ENCODE measurements around the gene MCRS1. TPM values are rescaled to one million over a fixed set of nuclear protein-coding genes. Genes with fewer than 3 reads are reported as not detected.
"Not testable (repeated sequence)": the region's sequence is repeated elsewhere in the genome, so short reads cannot be mapped to it uniquely, and the experiment has no call there.

Gene MCRS1
- polyA plus RNA-seq: 57.3 TPM

- Mint-ChIP-seq H3K36me3 (peaks cover 2% of the 10 kb centered on the region), H3K27ac (peak within 1 kb of the TSS; percentile 93 to 100 (median 100)), H3K4me3 (peak within 1 kb of the TSS; percentile 98 to 99 (median 98)), H3K27me3 (no peaks in the 10 kb centered on the region), H3K4me1 (peaks cover 21 to 31% (median 27%) of the 10 kb centered on the region in 3 donors), H3K9me3 (no peaks in the 10 kb centered on the region)
Observed at GRCh38 chr12:49567611-49568441, at the start of gene MCRS1. Gene MCRS1, minus strand, starts transcription at chr12:49568142. Its CDS starts 1,411 bp downstream, at chr12:49566731.

- Mint-ChIP-seq H3K4me1 (peaks cover 6 to 20% (median 8%) of the 10 kb centered on the region in 3 donors), H3K36me3 (no peaks in the 10 kb centered on the region), H3K27me3 (peaks cover 5% of the 10 kb centered on the region), H3K4me3 (no peak overlapping the region), H3K9me3 (no peaks in the 10 kb centered on the region), H3K27ac (peak overlapping the region in 1 of 3 donors; percentile 35)
Observed at GRCh38 chr12:49616533-49617219, 48.7 kb upstream of the MCRS1 start.

- peaks cover 5% of the 10 kb centered on the region for H3K27me3 Mint-ChIP-seq
- no peak overlapping the region for H3K4me3 Mint-ChIP-seq
- H3K27ac Mint-ChIP-seq: no peak overlapping the region
- peaks cover 0 to 11% (median 0%) of the 10 kb centered on the region in 3 donors for H3K4me1 Mint-ChIP-seq
- H3K36me3 Mint-ChIP-seq: no peaks in the 10 kb centered on the region
- no peaks in the 10 kb centered on the region for H3K9me3 Mint-ChIP-seq
Observed at GRCh38 chr12:49615725-49616124, 47.8 kb upstream of the MCRS1 start.

- no peaks in the 10 kb centered on the region for H3K4me1 Mint-ChIP-seq
- no peak overlapping the region for H3K27ac Mint-ChIP-seq
- peaks cover under 1% of the 10 kb centered on the region for H3K36me3 Mint-ChIP-seq
- peaks cover 4% of the 10 kb centered on the region for H3K27me3 Mint-ChIP-seq
- H3K9me3 Mint-ChIP-seq: peaks cover 0 to 4% (median 0%) of the 10 kb centered on the region in 3 donors
- no peak overlapping the region for H3K4me3 Mint-ChIP-seq
Observed at GRCh38 chr12:49612210-49612609, 44.3 kb upstream of the MCRS1 start.

- not testable (repeated sequence) for H3K4me1 Mint-ChIP-seq, H3K4me3 Mint-ChIP-seq, H3K27me3 Mint-ChIP-seq, H3K9me3 Mint-ChIP-seq, H3K36me3 Mint-ChIP-seq, H3K27ac Mint-ChIP-seq
Observed at GRCh38 chr12:49610785-49611184, 42.8 kb upstream of the MCRS1 start.

- peaks cover 4% of the 10 kb centered on the region for H3K27me3 Mint-ChIP-seq
- no peaks in the 10 kb centered on the region for H3K4me1 Mint-ChIP-seq
- no peak overlapping the region for H3K4me3 Mint-ChIP-seq
- peaks cover 0 to 4% (median 0%) of the 10 kb centered on the region in 3 donors for H3K9me3 Mint-ChIP-seq
- no peak overlapping the region for H3K27ac Mint-ChIP-seq
- peaks cover 2% of the 10 kb centered on the region for H3K36me3 Mint-ChIP-seq
Observed at GRCh38 chr12:49609875-49610154, 41.9 kb upstream of the MCRS1 start.

- peaks cover 2% of the 10 kb centered on the region for H3K36me3 Mint-ChIP-seq
- H3K4me1 Mint-ChIP-seq: no peaks in the 10 kb centered on the region
- H3K9me3 Mint-ChIP-seq: peaks cover 0 to 4% (median 0%) of the 10 kb centered on the region in 3 donors
- H3K27ac Mint-ChIP-seq: no peak overlapping the region
- no peak overlapping the region for H3K4me3 Mint-ChIP-seq
- H3K27me3 Mint-ChIP-seq: peaks cover 4% of the 10 kb centered on the region
Observed at GRCh38 chr12:49609059-49609874, 41.3 kb upstream of the MCRS1 start.

GRCh38 chr12:49605539-49605938, 37.6 kb upstream of the MCRS1 start, which contains the start of gene FAM186B:
Gene FAM186B, minus strand, starts transcription at chr12:49605639. Its CDS starts 162 bp downstream, at chr12:49605477.
- H3K27me3 Mint-ChIP-seq, H3K4me3 Mint-ChIP-seq, H3K4me1 Mint-ChIP-seq, H3K36me3 Mint-ChIP-seq, H3K9me3 Mint-ChIP-seq: not testable (repeated sequence)
- peak within 1 kb of the TSS in 2 of 3 donors; percentile 23 to 76 for H3K27ac Mint-ChIP-seq

- peaks cover 4% of the 10 kb centered on the region for H3K27me3 Mint-ChIP-seq
- H3K36me3 Mint-ChIP-seq: peaks cover 7% of the 10 kb centered on the region
- peak overlapping the region in 1 of 3 donors; percentile 23 for H3K27ac Mint-ChIP-seq
- no peak overlapping the region for H3K4me3 Mint-ChIP-seq
- H3K9me3 Mint-ChIP-seq: peaks cover 0 to under 1% (median 0%) of the 10 kb centered on the region in 3 donors
- no peaks in the 10 kb centered on the region for H3K4me1 Mint-ChIP-seq
Observed at GRCh38 chr12:49604856-49605255, 36.9 kb upstream of the MCRS1 start.

- Mint-ChIP-seq H3K27ac (no peak overlapping the region), H3K4me1 (no peaks in the 10 kb centered on the region), H3K27me3 (no peaks in the 10 kb centered on the region), H3K9me3 (no peaks in the 10 kb centered on the region), H3K4me3 (no peak overlapping the region), H3K36me3 (peaks cover 7% of the 10 kb centered on the region)
Observed at GRCh38 chr12:49603721-49604120, 35.8 kb upstream of the MCRS1 start.

- H3K9me3 Mint-ChIP-seq: no peaks in the 10 kb centered on the region
- peaks cover 4% of the 10 kb centered on the region for H3K36me3 Mint-ChIP-seq
- H3K4me3 Mint-ChIP-seq: no peak overlapping the region
Observed at GRCh38 chr12:49599961-49600360, 32.0 kb upstream of the MCRS1 start.

GRCh38 chr12:49598527-49598926, 30.6 kb upstream of the MCRS1 start:
- no peak overlapping the region for H3K27ac Mint-ChIP-seq

More at GRCh38 chr12:49599961-49600360, 32.0 kb upstream of the MCRS1 start:
- Mint-ChIP-seq H3K27me3 (no peaks in the 10 kb centered on the region), H3K27ac (no peak overlapping the region), H3K4me1 (peaks cover 0 to 2% (median 0%) of the 10 kb centered on the region in 3 donors)

GRCh38 chr12:49588721-49589516, 21.0 kb upstream of the MCRS1 start:
- H3K27ac Mint-ChIP-seq: peak overlapping the region in 1 of 3 donors; percentile 85
- H3K36me3 Mint-ChIP-seq: peaks cover 7% of the 10 kb centered on the region
- H3K27me3 Mint-ChIP-seq: no peaks in the 10 kb centered on the region
- no peak overlapping the region for H3K4me3 Mint-ChIP-seq
- H3K9me3 Mint-ChIP-seq: peaks cover 0 to 7% (median 0%) of the 10 kb centered on the region in 3 donors
- no peaks in the 10 kb centered on the region for H3K4me1 Mint-ChIP-seq

More at GRCh38 chr12:49598527-49598926, 30.6 kb upstream of the MCRS1 start:
- Mint-ChIP-seq H3K4me1 (peaks cover 0 to 2% (median 0%) of the 10 kb centered on the region in 3 donors), H3K4me3 (no peak overlapping the region), H3K9me3 (no peaks in the 10 kb centered on the region), H3K36me3 (peaks cover 4% of the 10 kb centered on the region), H3K27me3 (no peaks in the 10 kb centered on the region)

GRCh38 chr12:49588281-49588680, 20.3 kb upstream of the MCRS1 start:
- Mint-ChIP-seq H3K27ac (no peak overlapping the region), H3K36me3 (peaks cover 9% of the 10 kb centered on the region), H3K9me3 (peaks cover 0 to 7% (median 0%) of the 10 kb centered on the region in 3 donors), H3K27me3 (no peaks in the 10 kb centered on the region), H3K4me3 (no peak overlapping the region), H3K4me1 (no peaks in the 10 kb centered on the region)
